Measurements from ENCODE around the gene STOML3.
A peak's percentile ranks its signal among the peaks of the same experiment; 100 is the strongest.

STOML3 gene

DNA sequence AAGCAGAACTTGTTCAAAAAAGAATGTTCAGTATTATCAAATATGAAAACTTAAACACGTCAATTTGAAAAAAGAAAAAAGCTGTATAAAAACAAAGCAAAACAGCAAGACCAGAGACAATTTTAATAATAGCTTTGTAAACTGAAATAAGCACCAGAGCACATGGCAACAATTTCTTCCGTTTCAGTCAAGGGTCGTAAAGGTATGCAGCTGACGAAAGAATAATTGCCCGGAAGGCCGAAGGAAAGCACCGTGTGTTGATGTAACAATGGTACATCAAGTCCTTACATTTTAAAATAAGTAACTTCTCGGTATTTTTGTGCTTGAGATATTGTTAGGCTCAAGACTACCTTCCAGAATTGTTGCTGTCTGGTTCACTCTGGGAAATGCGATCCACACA, 45.6 kb upstream of the STOML3 start:
- peak overlapping the region; percentile 81 for H3K4me3 ChIP-seq (ENCODE audit: low read depth, low read length)
- TF ChIP-seq CTCF (IDR thresholded peaks at IDR 0.05; ENCODE audit: borderline replicate concordance, insufficient read depth, low read depth, low read length): no peak

DNA sequence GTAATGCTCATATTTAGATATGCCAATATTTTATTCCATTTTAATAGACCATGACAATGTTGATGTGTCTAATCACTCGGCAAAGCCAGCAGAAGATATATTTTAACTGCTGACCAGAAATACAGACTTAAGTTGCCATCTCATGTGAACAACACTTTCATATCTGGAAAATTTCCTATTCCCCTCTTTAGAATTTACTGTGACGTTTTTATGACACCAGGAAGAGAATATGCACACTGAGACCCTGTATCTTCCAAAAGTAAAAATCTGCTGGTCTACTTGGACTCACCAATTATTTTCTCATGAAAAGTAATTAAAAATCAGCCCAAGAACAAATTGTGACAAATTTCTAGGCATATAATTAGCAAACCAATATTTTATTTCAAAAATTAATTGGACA, 45.2 kb upstream of the STOML3 start:
- TF ChIP-seq CTCF (IDR thresholded peaks at IDR 0.05; ENCODE audit: borderline replicate concordance, insufficient read depth, low read depth, low read length): no peak
- peak overlapping the region; percentile 81 for H3K4me3 ChIP-seq (ENCODE audit: low read depth, low read length)

DNA sequence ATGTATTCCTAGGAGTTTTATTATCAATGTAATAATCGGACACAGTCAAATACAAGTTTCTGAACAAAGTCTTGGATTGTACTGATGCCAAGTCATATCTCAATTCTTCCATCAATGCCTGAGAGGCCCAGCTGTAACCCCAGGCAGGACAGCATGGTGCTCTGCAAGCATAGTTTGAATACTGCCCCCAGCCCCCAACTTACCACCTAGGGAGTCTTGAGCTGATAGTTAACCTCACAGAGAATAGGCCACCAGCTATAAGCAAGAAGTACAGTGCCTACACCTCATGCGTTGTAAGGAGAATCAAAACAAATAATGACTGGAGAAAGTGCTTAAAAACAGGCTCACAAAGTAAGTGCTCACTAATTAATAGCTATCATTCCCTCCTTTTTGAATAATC, 44.6 kb upstream of the STOML3 start:
- H3K4me3 ChIP-seq (ENCODE audit: low read depth, low read length): peak overlapping the region; percentile 81
- TF ChIP-seq CTCF (IDR thresholded peaks at IDR 0.05; ENCODE audit: borderline replicate concordance, insufficient read depth, low read depth, low read length): no peak

- no peak for TF ChIP-seq CTCF (IDR thresholded peaks at IDR 0.05; ENCODE audit: borderline replicate concordance, insufficient read depth, low read depth, low read length)
- H3K4me3 ChIP-seq (ENCODE audit: low read depth, low read length): no peak overlapping the region
These were observed 43.5 kb upstream of the STOML3 start for GRCh38 chr13:39034085-39034484.

DNA sequence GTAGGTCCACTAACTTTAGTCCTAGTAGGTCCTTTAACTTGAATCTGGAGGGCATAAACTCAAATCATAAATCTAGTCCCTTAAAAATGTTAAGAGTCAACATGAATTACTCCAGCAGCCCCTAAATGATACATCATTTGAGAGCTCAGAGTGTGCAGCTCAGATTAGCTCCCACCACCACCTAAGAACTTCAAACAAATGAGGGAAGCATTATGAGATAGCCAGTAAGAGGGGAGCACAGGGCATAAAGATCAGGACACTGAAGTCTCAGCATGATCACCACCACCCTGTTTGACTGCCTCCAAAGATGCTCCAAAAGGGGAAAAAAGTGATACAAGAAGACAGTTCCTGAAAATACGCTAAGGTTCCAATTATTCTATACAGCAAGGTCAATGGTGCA, 41.5 kb upstream of the STOML3 start:
- H3K4me3 ChIP-seq (ENCODE audit: low read depth, low read length): no peak overlapping the region
- no peak for TF ChIP-seq CTCF (IDR thresholded peaks at IDR 0.05; ENCODE audit: borderline replicate concordance, insufficient read depth, low read depth, low read length)

DNA sequence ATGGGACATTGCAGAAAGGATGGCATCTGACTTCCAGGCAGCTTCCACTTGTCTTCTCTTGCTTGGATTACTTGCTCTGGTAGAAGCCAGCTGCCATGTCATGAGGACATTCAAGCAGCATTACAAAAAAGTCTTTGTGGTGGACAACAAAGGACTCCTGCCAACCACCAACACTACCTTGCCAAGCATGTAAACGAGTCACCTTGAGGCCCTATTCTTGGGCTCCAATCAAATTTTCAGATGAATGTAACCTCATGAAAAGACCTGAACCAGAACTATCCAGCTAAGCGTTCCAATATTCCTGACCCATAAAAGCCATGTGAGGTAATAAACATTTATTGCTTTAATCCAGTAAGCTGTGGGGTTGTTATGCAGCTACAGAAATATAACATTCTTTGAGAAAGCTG, 34.8 kb upstream of the STOML3 start:
- no peak overlapping the region for H3K4me3 ChIP-seq (ENCODE audit: low read depth, low read length)
- no peak for TF ChIP-seq CTCF (IDR thresholded peaks at IDR 0.05; ENCODE audit: borderline replicate concordance, insufficient read depth, low read depth, low read length)

- no peak overlapping the region for H3K4me3 ChIP-seq (ENCODE audit: low read depth, low read length)
These were observed 33.1 kb upstream of the STOML3 start for GRCh38 chr13:39023761-39024160.

More at GRCh38 chr13:39023761-39024160, 33.1 kb upstream of the STOML3 start:
- TF ChIP-seq CTCF (IDR thresholded peaks at IDR 0.05; ENCODE audit: borderline replicate concordance, insufficient read depth, low read depth, low read length): no peak

Data from GM12875 (cell line).